Measurements from ENCODE around the gene ETFA. TPM values are rescaled to one million over a fixed set of nuclear protein-coding genes. Genes with fewer than 3 reads are reported as not detected.
A peak's percentile ranks its signal among the peaks of the same experiment; 100 is the strongest.

ETFA gene
- total and polyA plus RNA-seq, 10 donors, result 49.7 to 98.5 (median 80.5) TPM

DNA sequence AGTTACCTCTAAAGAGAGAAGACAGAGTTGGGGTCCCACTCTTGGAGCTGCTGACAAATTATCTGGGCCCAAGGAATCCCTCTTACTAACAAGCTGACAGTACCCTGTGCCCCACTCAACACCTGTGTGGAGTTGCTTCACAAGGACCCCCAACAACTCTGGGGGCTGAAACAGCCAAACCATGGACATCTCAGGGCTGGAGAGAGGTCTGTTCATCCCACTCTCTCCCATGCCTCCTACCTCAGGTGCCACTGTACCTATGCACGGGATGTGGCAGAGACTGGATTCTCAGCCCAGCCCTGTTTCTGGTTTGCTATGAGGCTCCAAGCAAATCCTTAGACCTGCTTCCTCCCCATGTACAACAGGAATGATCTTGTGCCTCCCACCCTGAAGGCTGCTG lies 101.7 kb downstream of the ETFA start:
- no peak for DNase-seq
- Histone ChIP-seq H3K9me3 (no peaks in the 10 kb centered on the region), H3K4me1 (no peaks in the 10 kb centered on the region), H3K4me3 (no peak overlapping the region), H3K27ac (no peak overlapping the region), H3K36me3 (peaks cover 4 to 100% (median 37%) of the 10 kb centered on the region in 6 donors), H3K27me3 (replicated peaks in 1 of 7) (no peaks in the 10 kb centered on the region)
- TF ChIP-seq POLR2AphosphoS5 (IDR thresholded peaks at IDR 0.05), result no peak
- TF ChIP-seq, protein P1, sequence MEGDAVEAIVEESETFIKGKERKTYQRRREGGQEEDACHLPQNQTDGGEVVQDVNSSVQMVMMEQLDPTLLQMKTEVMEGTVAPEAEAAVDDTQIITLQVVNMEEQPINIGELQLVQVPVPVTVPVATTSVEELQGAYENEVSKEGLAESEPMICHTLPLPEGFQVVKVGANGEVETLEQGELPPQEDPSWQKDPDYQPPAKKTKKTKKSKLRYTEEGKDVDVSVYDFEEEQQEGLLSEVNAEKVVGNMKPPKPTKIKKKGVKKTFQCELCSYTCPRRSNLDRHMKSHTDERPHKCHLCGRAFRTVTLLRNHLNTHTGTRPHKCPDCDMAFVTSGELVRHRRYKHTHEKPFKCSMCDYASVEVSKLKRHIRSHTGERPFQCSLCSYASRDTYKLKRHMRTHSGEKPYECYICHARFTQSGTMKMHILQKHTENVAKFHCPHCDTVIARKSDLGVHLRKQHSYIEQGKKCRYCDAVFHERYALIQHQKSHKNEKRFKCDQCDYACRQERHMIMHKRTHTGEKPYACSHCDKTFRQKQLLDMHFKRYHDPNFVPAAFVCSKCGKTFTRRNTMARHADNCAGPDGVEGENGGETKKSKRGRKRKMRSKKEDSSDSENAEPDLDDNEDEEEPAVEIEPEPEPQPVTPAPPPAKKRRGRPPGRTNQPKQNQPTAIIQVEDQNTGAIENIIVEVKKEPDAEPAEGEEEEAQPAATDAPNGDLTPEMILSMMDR (IDR thresholded peaks at IDR 0.05 in 8 of 11, conservative IDR thresholded peaks at IDR 0.05 in 3 of 11), result no peak
- no peak for TF ChIP-seq POLR2A (IDR thresholded peaks at IDR 0.05)
- 80 to 100% (median 98%) methylated on average over 1 of the region's 1 CpG for WGBS, 5 donors
- intact Hi-C loops (cut with DNase I; ENCODE audit: low total_unique reads), result no loop called here

DNA sequence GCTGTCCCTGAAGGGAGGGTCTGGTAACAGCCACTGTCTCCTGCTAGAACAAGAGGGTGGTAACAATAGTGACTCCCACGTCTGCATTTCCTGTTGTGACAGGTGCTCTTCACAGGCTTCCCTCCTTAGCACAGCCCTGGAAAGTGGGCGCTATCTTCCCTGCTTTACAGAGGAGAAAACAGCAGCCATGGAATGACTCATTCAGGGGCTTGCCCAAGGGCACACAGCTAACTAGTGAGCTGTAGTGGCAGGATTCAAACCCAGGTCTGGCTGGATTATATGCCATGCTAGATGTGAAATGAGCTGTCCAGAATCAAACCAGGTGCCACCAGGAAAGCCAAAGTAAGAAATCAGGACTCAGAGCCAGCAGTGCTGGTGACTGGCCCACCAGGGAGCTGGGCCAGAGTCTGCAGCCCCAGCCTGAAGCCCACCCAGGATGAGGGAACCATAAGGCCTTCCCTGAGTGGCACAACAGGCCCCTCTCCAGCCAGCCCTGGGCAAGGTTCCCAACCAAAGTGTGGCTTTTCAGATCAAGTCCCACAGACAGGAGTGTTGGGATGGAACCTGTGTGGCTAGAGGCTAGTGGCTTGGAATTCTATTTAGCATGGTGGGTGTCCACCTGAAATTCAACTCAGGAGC lies 102.4 kb downstream of the ETFA start:
- DNase-seq, result no peak
- no peaks in the 10 kb centered on the region for H3K9me3 ChIP-seq
- 59 to 81% (median 71%) methylated on average over 2 of the region's 2 CpGs for WGBS, 5 donors
- intact Hi-C loops (cut with DNase I; ENCODE audit: low total_unique reads), result no loop called here
- no peaks in the 10 kb centered on the region for H3K4me1 ChIP-seq
- H3K4me3 ChIP-seq, result no peak overlapping the region
- H3K36me3 ChIP-seq, result peaks cover 4 to 100% (median 35%) of the 10 kb centered on the region in 6 donors
- no peaks in the 10 kb centered on the region for H3K27me3 ChIP-seq (replicated peaks in 1 of 7)
- H3K27ac ChIP-seq, result no peak overlapping the region
- TF ChIP-seq, protein P1 (IDR thresholded peaks at IDR 0.05 in 8 of 11, conservative IDR thresholded peaks at IDR 0.05 in 3 of 11), result no peak
- TF ChIP-seq POLR2A (IDR thresholded peaks at IDR 0.05) (no peak), POLR2AphosphoS5 (IDR thresholded peaks at IDR 0.05) (no peak)

DNA sequence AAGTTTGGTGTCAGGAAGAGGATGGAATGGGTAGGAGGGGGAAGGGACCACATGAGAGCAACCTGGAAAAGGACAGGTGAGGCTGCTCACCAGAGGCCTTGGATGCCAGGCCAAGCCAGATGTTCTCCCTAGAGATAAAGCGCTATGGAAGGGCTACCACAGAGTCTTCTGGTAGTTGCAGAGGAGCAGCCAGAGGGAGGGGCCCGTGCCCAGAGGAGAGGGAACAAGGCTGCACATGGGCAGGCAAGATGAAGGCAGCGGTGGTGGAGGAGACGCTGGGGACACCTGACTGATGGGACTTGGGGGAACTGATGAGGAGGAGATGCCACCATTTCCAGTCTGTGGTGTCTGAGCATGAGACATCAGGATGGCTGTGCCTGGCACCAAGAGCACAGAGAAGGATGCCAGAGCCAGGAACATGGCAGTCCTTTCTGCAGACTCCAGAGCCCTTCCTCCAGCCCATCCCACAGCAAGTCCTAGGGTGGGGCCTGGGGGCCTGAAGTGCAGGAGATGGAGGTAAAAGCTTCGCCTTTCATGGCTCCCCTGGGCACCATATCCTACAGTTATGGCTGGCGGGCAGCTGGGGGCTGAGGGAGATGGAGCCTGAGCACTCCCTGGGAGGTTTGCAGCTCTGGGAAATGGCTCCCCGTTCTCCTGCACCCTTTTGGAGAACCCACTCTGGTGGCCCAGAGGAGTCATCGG lies 103.0 kb downstream of the ETFA start:
- TF ChIP-seq POLR2A (IDR thresholded peaks at IDR 0.05), result no peak
- TF ChIP-seq, protein P1 (IDR thresholded peaks at IDR 0.05 in 8 of 11, conservative IDR thresholded peaks at IDR 0.05 in 3 of 11), result no peak
- TF ChIP-seq POLR2AphosphoS5 (IDR thresholded peaks at IDR 0.05), result no peak
- H3K27ac ChIP-seq, result no peak overlapping the region
- peaks cover 4 to 100% (median 31%) of the 10 kb centered on the region in 6 donors for H3K36me3 ChIP-seq
- intact Hi-C loops (cut with DNase I; ENCODE audit: low total_unique reads), result no loop called here
- no peaks in the 10 kb centered on the region for H3K27me3 ChIP-seq (replicated peaks in 1 of 7)
- DNase-seq, result no peak
- 94 to 97% (median 95%) methylated on average over 8 of the region's 8 CpGs for WGBS, 5 donors
- no peaks in the 10 kb centered on the region for H3K4me1 ChIP-seq
- H3K9me3 ChIP-seq, result no peaks in the 10 kb centered on the region
- no peak overlapping the region for H3K4me3 ChIP-seq

DNA sequence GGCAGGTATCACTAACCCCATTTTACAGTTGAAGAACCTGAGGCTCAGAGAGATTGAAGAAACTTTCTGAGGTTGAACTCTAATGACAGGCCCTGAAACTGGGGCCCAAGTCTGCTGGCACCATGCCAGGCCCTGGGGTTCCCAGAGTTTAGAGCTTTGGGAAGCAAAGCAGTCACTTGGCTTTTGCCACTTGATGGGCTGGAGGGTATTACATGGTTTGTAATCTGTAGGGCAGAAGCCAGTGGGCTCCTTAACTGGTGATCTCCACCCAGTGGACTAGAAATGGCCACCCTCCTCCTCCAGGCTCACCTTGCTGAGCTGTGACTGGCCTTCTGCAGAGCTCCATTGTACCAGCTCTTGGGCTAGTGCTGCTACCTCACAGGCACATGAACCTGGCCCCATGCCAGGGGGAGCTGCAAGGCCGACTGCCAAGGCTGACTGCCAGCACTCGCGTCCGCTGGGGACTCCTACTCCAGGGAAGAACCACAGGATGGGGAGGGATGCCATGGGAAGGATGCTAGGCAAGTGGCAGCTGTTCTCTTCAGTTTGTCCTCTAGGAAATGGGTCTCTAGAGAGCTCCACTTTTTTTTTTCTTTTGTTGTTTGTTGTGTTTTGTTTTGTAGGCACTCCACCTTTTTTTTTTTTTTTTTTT lies 104.8 kb downstream of the ETFA start:
- intact Hi-C loops (cut with DNase I; ENCODE audit: low total_unique reads), result no loop called here
- Histone ChIP-seq H3K4me3 (no peak overlapping the region), H3K4me1 (no peaks in the 10 kb centered on the region), H3K27me3 (replicated peaks in 1 of 7) (no peaks in the 10 kb centered on the region), H3K27ac (no peak overlapping the region), H3K9me3 (no peaks in the 10 kb centered on the region), H3K36me3 (peaks cover 0 to 94% (median 15%) of the 10 kb centered on the region in 6 donors)
- DNase-seq, result peak; percentile 88
- WGBS, 5 donors, result 49 to 68% (median 66%) methylated on average over 4 of the region's 4 CpGs
- TF ChIP-seq POLR2AphosphoS5 (IDR thresholded peaks at IDR 0.05), result peak; percentile 70 to 78 (median 76)
- TF ChIP-seq, protein P1 (IDR thresholded peaks at IDR 0.05 in 8 of 11, conservative IDR thresholded peaks at IDR 0.05 in 3 of 11), result no peak
